Fibroblast of villous mesenchyme (primary cell): ENCODE data around the gene ITCH. TPM values are rescaled to one million over a fixed set of nuclear protein-coding genes. Genes with fewer than 3 reads are reported as not detected.
"Not testable (repeated sequence)": the region's sequence is repeated elsewhere in the genome, so short reads cannot be mapped to it uniquely, and the experiment has no call there.

ENCODE experiments used
- DNase-seq: peaks from one replicate; pipeline ENCODE4 v3.0.0-alpha.2; 2010; ENCODE audit warnings: low read depth
- H3K4me3 ChIP-seq: 2 replicates; pipeline ENCODE4 v1.5.1; 2011; ENCODE audit warnings: low read depth, mild to moderate bottlenecking, low read length
- CTCF ChIP-seq: IDR thresholded peaks from 2 replicates; pipeline ENCODE4 v1.5.1; 2012; ENCODE audit warnings: low read depth, mild to moderate bottlenecking, low read length; ENCODE audit not compliant: insufficient read depth
- total RNA-seq: library from RNA; depleted of rRNA; stranded (reverse); fragments of >200 nt; gene quantifications from 2 replicates; pipeline ENCODE4 v1.2.3, GENCODE V29; 2012

ITCH gene
- total RNA-seq, 1 donor = 88.9 TPM

- peak overlapping the region; percentile 93 for H3K4me3 ChIP-seq
- peak; percentile 48 for DNase-seq
- no peak for TF ChIP-seq CTCF
Observed at GRCh38 chr20:34514897-34515483, 151.9 kb downstream of the ITCH start.

GRCh38 chr20:34515484-34516246 lies 152.6 kb downstream of the ITCH start:
- TF ChIP-seq CTCF = no peak
- H3K4me3 ChIP-seq = peak overlapping the region; percentile 93
- DNase-seq = no peak

GRCh38 chr20:34516247-34517113 lies 153.4 kb downstream of the ITCH start, which contains the start of gene DYNLRB1:
DYNLRB1 (plus strand) TSS chr20:34516422; CDS start chr20:34516459, 37 bp downstream.
- no peak for TF ChIP-seq CTCF
- H3K4me3 ChIP-seq = peak within 1 kb of the TSS; percentile 93
- peak; percentile 98 for DNase-seq

GRCh38 chr20:34517114-34517505 lies 154.0 kb downstream of the ITCH start:
- no peak for TF ChIP-seq CTCF
- peak; percentile 32 for DNase-seq
- H3K4me3 ChIP-seq = peak overlapping the region; percentile 93

- H3K4me3 ChIP-seq, DNase-seq: not testable (repeated sequence)
Observed at GRCh38 chr20:34518863-34519262, 155.8 kb downstream of the ITCH start.

- DNase-seq, H3K4me3 ChIP-seq: not testable (repeated sequence)
Observed at GRCh38 chr20:34519841-34520240, 156.8 kb downstream of the ITCH start.

GRCh38 chr20:34522969-34523871 lies 160.1 kb downstream of the ITCH start:
- DNase-seq = peak; percentile 70
- TF ChIP-seq CTCF = peak; percentile 63
- H3K4me3 ChIP-seq = no peak overlapping the region
